ENCODE measurements around the gene FAXC. TPM values are rescaled to one million over a fixed set of nuclear protein-coding genes. Genes with fewer than 3 reads are reported as not detected.

Gene FAXC
- total RNA-seq, 4 donors from 2014 or later: 0.04 to 3.6 (median 1.3) TPM

GRCh38 chr6:99241905-99242534, 107.5 kb downstream of the FAXC start:
- 34 to 42% methylated on average over 5 of the region's 5 CpGs for WGBS, 2 donors
- DNase-seq (ENCODE audit: low spot score in 2 of 2): no peak
- no peak for TF ChIP-seq POLR2A (IDR thresholded peaks at IDR 0.05)
- TF ChIP-seq CTCF (IDR thresholded peaks at IDR 0.05): no peak
- intact Hi-C loops (cut with DNase I; ENCODE audit: low total_unique reads): no loop called here
- no peak overlapping the region for H3K4me3 ChIP-seq (ENCODE audit: low read depth, poor library complexity, severe bottlenecking)

GRCh38 chr6:99236010-99236409, 113.5 kb downstream of the FAXC start:
- TF ChIP-seq POLR2A (IDR thresholded peaks at IDR 0.05) (no peak), CTCF (IDR thresholded peaks at IDR 0.05) (no peak)
- no peak for DNase-seq (ENCODE audit: low spot score in 2 of 2)
- 45 to 70% methylated on average over 3 of the region's 3 CpGs for WGBS, 2 donors
- intact Hi-C loops (cut with DNase I; ENCODE audit: low total_unique reads): no loop called here
- H3K4me3 ChIP-seq (ENCODE audit: low read depth, poor library complexity, severe bottlenecking): no peak overlapping the region

GRCh38 chr6:99233219-99233618, 116.3 kb downstream of the FAXC start:
- no peak overlapping the region for H3K4me3 ChIP-seq (ENCODE audit: low read depth, poor library complexity, severe bottlenecking)
- WGBS, 2 donors: 96% methylated on average over 4 of the region's 4 CpGs
- DNase-seq (ENCODE audit: low spot score in 2 of 2): no peak
- intact Hi-C loops (cut with DNase I; ENCODE audit: low total_unique reads): no loop called here
- TF ChIP-seq CTCF (IDR thresholded peaks at IDR 0.05): no peak
- TF ChIP-seq POLR2A (IDR thresholded peaks at IDR 0.05): no peak

GRCh38 chr6:99232056-99232455, 117.4 kb downstream of the FAXC start:
- TF ChIP-seq CTCF (IDR thresholded peaks at IDR 0.05) (no peak), POLR2A (IDR thresholded peaks at IDR 0.05) (no peak)
- no peak for DNase-seq (ENCODE audit: low spot score in 2 of 2)
- intact Hi-C loops (cut with DNase I; ENCODE audit: low total_unique reads): no loop called here
- WGBS, 2 donors: 36 to 38% methylated on average over 8 of the region's 8 CpGs
- H3K4me3 ChIP-seq (ENCODE audit: low read depth, poor library complexity, severe bottlenecking): no peak overlapping the region

GRCh38 chr6:99225172-99225571, 124.3 kb downstream of the FAXC start:
- DNase-seq (ENCODE audit: low spot score in 2 of 2): no peak
- intact Hi-C loops (cut with DNase I; ENCODE audit: low total_unique reads): no loop called here
- TF ChIP-seq POLR2A (IDR thresholded peaks at IDR 0.05) (no peak), CTCF (IDR thresholded peaks at IDR 0.05) (no peak)
- 57 to 59% methylated on average over 3 of the region's 3 CpGs for WGBS, 2 donors
- H3K4me3 ChIP-seq (ENCODE audit: low read depth, poor library complexity, severe bottlenecking): no peak overlapping the region

Other genes starting within 250 kb of the FAXC start
- 1 to 10 TPM; 1.5 to 4.5 (median 3.2) TPM for gene COQ3, start 44.5 kb upstream of the FAXC start, total RNA-seq
- 100 to 1,000 TPM in 1 of 4 donors, 10 to 100 TPM in 3; 52.3 to 101 (median 56.5) TPM for gene PNISR, start 75.6 kb upstream of the FAXC start, total RNA-seq
- 10 to 100 TPM in 2 of 4 donors, 1 to 10 TPM in 2; 4.7 to 12.3 (median 10.0) TPM for gene USP45, start 165.7 kb upstream of the FAXC start, total RNA-seq
- gene CCNC, start 219.0 kb upstream of the FAXC start, total RNA-seq: 10 to 100 TPM; 25.3 to 62.9 (median 46.7) TPM

Measured in lower leg skin (tissue), 4 donors.